Activated CD4-positive, alpha-beta T cell treated with anti-CD3 and anti-CD28 coated beads for 36 hours (primary cell): ENCODE measurements around the gene PTPN3. TPM values are rescaled to one million over a fixed set of nuclear protein-coding genes. Genes with fewer than 3 reads are reported as not detected.

Experiments used
- ATAC-seq: fragments of 200-7000 bp; cut with Tn5 transposase; one replicate; pipeline ENCODE4 v1.10.0; 2021; ENCODE audit warnings: mild to moderate bottlenecking, moderate library complexity
- CTCF ChIA-PET: fragments of 350-600 bp; sonication (Branson Sonifier 250); formaldehyde crosslinking; loops from one replicate; lab custom pipeline; 2021; ENCODE audit warnings: antibody characterized with exemption; lab: Charles Lee
- POLR2A ChIA-PET: fragments of 350-600 bp; sonication (Branson Sonifier 250); formaldehyde crosslinking; loops from one replicate; lab custom pipeline; 2021; ENCODE audit warnings: antibody characterized with exemption, inconsistent platforms; lab: Charles Lee
- DNase-seq: peaks from one replicate; pipeline ENCODE4 v3.0.0-alpha.2; 2020
- H3K27ac Mint-ChIP-seq: one replicate; pipeline ENCODE4 v1.8.0; 2021; ENCODE audit warnings: mixed read lengths
- H3K27me3 Mint-ChIP-seq: one replicate; pipeline ENCODE4 v1.8.0; 2021; ENCODE audit warnings: mixed read lengths
- H3K36me3 Mint-ChIP-seq: one replicate; pipeline ENCODE4 v1.8.0; 2021; ENCODE audit warnings: low read depth, mixed read lengths
- H3K4me1 Mint-ChIP-seq: one replicate; pipeline ENCODE4 v1.8.0; 2021; ENCODE audit warnings: mixed read lengths
- H3K4me3 Mint-ChIP-seq: one replicate; pipeline ENCODE4 v1.8.0; 2021; ENCODE audit warnings: mild to moderate bottlenecking, moderate library complexity, mixed read lengths
- H3K9me3 Mint-ChIP-seq: one replicate; pipeline ENCODE4 v1.8.0; 2021; ENCODE audit warnings: low read depth, mixed read lengths
- intact Hi-C, 2 experiments: fragments of 100-400 bp; cut with DNase I in 1 of 2; cut with micrococcal nuclease in 1 of 2; formaldehyde crosslinking; loops; one replicate each; pipeline versions ENCODE4 v1.14.2 to v1.15.1; 2022 to 2024; cut with DNase I, micrococcal nuclease
- total RNA-seq, 2 experiments: library from RNA; stranded (reverse); gene quantifications; one replicate each; pipeline ENCODE4 v1.2.3, GENCODE V29; 2021

PTPN3 gene
- total RNA-seq, 2 experiments from 2014 or later: 0.32 to 0.46 TPM

- no peak for DNase-seq
- ATAC-seq: no peak
- H3K4me3 Mint-ChIP-seq: no peak overlapping the region
- H3K27ac Mint-ChIP-seq: no peak overlapping the region
- intact Hi-C loops: no loop called here
- ChIA-PET POLR2A (no interaction called here), CTCF (interaction anchor here (1.0 to 2.9 kb wide), 4 partner anchors 8 to 18 kb away, joined by 3 to 14 read pairs (median 4); no protein-coding TSS in a partner anchor)
- H3K36me3 Mint-ChIP-seq: no peaks in the 10 kb centered on the region
- H3K4me1 Mint-ChIP-seq: peaks cover 18% of the 10 kb centered on the region
- no peaks in the 10 kb centered on the region for H3K9me3 Mint-ChIP-seq
- H3K27me3 Mint-ChIP-seq: peaks cover 10% of the 10 kb centered on the region
Observed at GRCh38 chr9:109451311-109452025, 46.6 kb downstream of the PTPN3 start.

GRCh38 chr9:109450346-109450745, 47.8 kb downstream of the PTPN3 start:
- Mint-ChIP-seq H3K4me3 (no peak overlapping the region), H3K36me3 (no peaks in the 10 kb centered on the region), H3K27ac (no peak overlapping the region), H3K27me3 (peaks cover 11% of the 10 kb centered on the region), H3K9me3 (no peaks in the 10 kb centered on the region), H3K4me1 (peaks cover 18% of the 10 kb centered on the region)
- ChIA-PET CTCF (interaction anchor here (1.0 to 2.9 kb wide), 4 partner anchors 9 to 19 kb away, joined by 3 to 14 read pairs (median 4); no protein-coding TSS in a partner anchor), POLR2A (no interaction called here)
- ATAC-seq (no peak), DNase-seq (no peak)
- intact Hi-C loops: no loop called here

- no peak for DNase-seq
- Mint-ChIP-seq H3K4me1 (peaks cover 18% of the 10 kb centered on the region), H3K4me3 (no peak overlapping the region), H3K36me3 (no peaks in the 10 kb centered on the region), H3K27me3 (peaks cover 11% of the 10 kb centered on the region), H3K27ac (no peak overlapping the region), H3K9me3 (no peaks in the 10 kb centered on the region)
- CTCF ChIA-PET: interaction anchor here (1.7 to 3.6 kb wide), 3 partner anchors 8 to 20 kb away, joined by 4 to 14 read pairs (median 14); no protein-coding TSS in a partner anchor
- ATAC-seq: no peak
- intact Hi-C loops: no loop called here
- POLR2A ChIA-PET: no interaction called here
Observed at GRCh38 chr9:109449036-109449798, 48.9 kb downstream of the PTPN3 start.

- Mint-ChIP-seq H3K27ac (peak overlapping the region; percentile 56), H3K9me3 (no peaks in the 10 kb centered on the region), H3K4me3 (no peak overlapping the region), H3K36me3 (no peaks in the 10 kb centered on the region), H3K4me1 (peaks cover 18% of the 10 kb centered on the region), H3K27me3 (peaks cover 6% of the 10 kb centered on the region)
- intact Hi-C loops: no loop called here
- no peak for ATAC-seq
- CTCF ChIA-PET: interaction anchor here (0.5 to 3.6 kb wide), 6 partner anchors 7 to 137 kb away, joined by 3 to 14 read pairs (median 4); no protein-coding TSS in a partner anchor
- POLR2A ChIA-PET: no interaction called here
- no peak for DNase-seq
Observed at GRCh38 chr9:109448223-109448622, 49.9 kb downstream of the PTPN3 start.

- Mint-ChIP-seq H3K27ac (peak overlapping the region; percentile 56), H3K4me1 (peaks cover 18% of the 10 kb centered on the region), H3K9me3 (no peaks in the 10 kb centered on the region), H3K4me3 (no peak overlapping the region), H3K27me3 (peaks cover 6% of the 10 kb centered on the region), H3K36me3 (no peaks in the 10 kb centered on the region)
- POLR2A ChIA-PET: no interaction called here
- CTCF ChIA-PET: interaction anchor here (0.5 to 3.6 kb wide), 6 partner anchors 12 to 355 kb away, joined by 3 to 14 read pairs (median 4); no protein-coding TSS in a partner anchor
- DNase-seq (peak; percentile 37), ATAC-seq (peak; percentile 86)
- intact Hi-C loops: no loop called here
Observed at GRCh38 chr9:109447329-109448076, 50.6 kb downstream of the PTPN3 start.

- CTCF ChIA-PET: interaction anchor here (0.5 kb wide), 1 partner anchor 454 kb away, joined by 3 read pairs; no protein-coding TSS in a partner anchor
- ATAC-seq: no peak
- H3K27me3 Mint-ChIP-seq: peaks cover 6% of the 10 kb centered on the region
- DNase-seq: no peak
- H3K27ac Mint-ChIP-seq: no peak overlapping the region
- H3K9me3 Mint-ChIP-seq: no peaks in the 10 kb centered on the region
- POLR2A ChIA-PET: no interaction called here
- peaks cover 32% of the 10 kb centered on the region for H3K4me1 Mint-ChIP-seq
- intact Hi-C loops: no loop called here
- H3K4me3 Mint-ChIP-seq: no peak overlapping the region
- no peaks in the 10 kb centered on the region for H3K36me3 Mint-ChIP-seq
Observed at GRCh38 chr9:109444771-109445320, 53.3 kb downstream of the PTPN3 start.

GRCh38 chr9:109442716-109443115, 55.4 kb downstream of the PTPN3 start:
- intact Hi-C loops: no loop called here
- peaks cover 24% of the 10 kb centered on the region for H3K4me1 Mint-ChIP-seq
- POLR2A ChIA-PET: no interaction called here

GRCh38 chr9:109441296-109441695, 56.8 kb downstream of the PTPN3 start:
- POLR2A ChIA-PET: no interaction called here
- CTCF ChIA-PET: interaction anchor here (0.7 to 7.5 kb wide), 16 partner anchors 9 to 79 kb away, joined by 3 to 80 read pairs (median 5); no protein-coding TSS in a partner anchor
- intact Hi-C loops: loop anchor here (2.0 kb wide), 3 partner anchors 30 to 376 kb away; no protein-coding TSS in a partner anchor
- Mint-ChIP-seq H3K9me3 (no peaks in the 10 kb centered on the region), H3K27ac (peak overlapping the region; percentile 14), H3K4me1 (peaks cover 15% of the 10 kb centered on the region), H3K4me3 (no peak overlapping the region), H3K36me3 (no peaks in the 10 kb centered on the region), H3K27me3 (peaks cover 12% of the 10 kb centered on the region)
- no peak for DNase-seq
- ATAC-seq: no peak

More at GRCh38 chr9:109442716-109443115, 55.4 kb downstream of the PTPN3 start:
- CTCF ChIA-PET: interaction anchor here (0.6 to 7.5 kb wide), 2 partner anchors 26 to 310 kb away, joined by 3 to 80 read pairs; no protein-coding TSS in a partner anchor
- ATAC-seq (no peak), DNase-seq (no peak)
- Mint-ChIP-seq H3K4me3 (no peak overlapping the region), H3K27ac (no peak overlapping the region), H3K27me3 (peaks cover 10% of the 10 kb centered on the region), H3K36me3 (no peaks in the 10 kb centered on the region), H3K9me3 (no peaks in the 10 kb centered on the region)

GRCh38 chr9:109440797-109441287, 57.3 kb downstream of the PTPN3 start:
- H3K9me3 Mint-ChIP-seq: no peaks in the 10 kb centered on the region
- H3K27ac Mint-ChIP-seq: no peak overlapping the region
- peaks cover 13% of the 10 kb centered on the region for H3K27me3 Mint-ChIP-seq
- H3K4me3 Mint-ChIP-seq: no peak overlapping the region
- DNase-seq (peak; percentile 74), ATAC-seq (peak; percentile 99)
- H3K36me3 Mint-ChIP-seq: no peaks in the 10 kb centered on the region
- H3K4me1 Mint-ChIP-seq: peaks cover 15% of the 10 kb centered on the region
- intact Hi-C loops: loop anchor here (1.0 to 2.0 kb wide), 5 partner anchors 28 to 376 kb away; no protein-coding TSS in a partner anchor
- ChIA-PET CTCF (interaction anchor here (0.7 to 7.5 kb wide), 24 partner anchors 9 to 717 kb away, joined by 3 to 80 read pairs (median 4); no protein-coding TSS in a partner anchor), POLR2A (no interaction called here)

GRCh38 chr9:109440117-109440515, 58.0 kb downstream of the PTPN3 start:
- CTCF ChIA-PET: interaction anchor here (0.6 to 7.5 kb wide), 25 partner anchors 8 to 718 kb away, joined by 3 to 80 read pairs (median 4); no protein-coding TSS in a partner anchor
- H3K9me3 Mint-ChIP-seq: no peaks in the 10 kb centered on the region
- no peaks in the 10 kb centered on the region for H3K36me3 Mint-ChIP-seq
- H3K4me3 Mint-ChIP-seq: no peak overlapping the region
- H3K27ac Mint-ChIP-seq: no peak overlapping the region
- DNase-seq (no peak), ATAC-seq (peak; percentile 5)
- intact Hi-C loops: loop anchor here (1.0 to 2.0 kb wide), 5 partner anchors 29 to 377 kb away; no protein-coding TSS in a partner anchor
- H3K27me3 Mint-ChIP-seq: peaks cover 13% of the 10 kb centered on the region
- peaks cover 15% of the 10 kb centered on the region for H3K4me1 Mint-ChIP-seq
- POLR2A ChIA-PET: no interaction called here
